Stimulated activated CD4-positive, alpha-beta T cell treated with anti-CD3 and anti-CD28 coated beads, Interleukin-15, amount 100 ng/mL, for 24 hours (primary cell): ENCODE measurements around the gene RGS6.
"Not testable (repeated sequence)": the region's sequence is repeated elsewhere in the genome, so short reads cannot be mapped to it uniquely, and the experiment has no call there.

Experiments used
- DNase-seq: peaks from one replicate; pipeline ENCODE4 v3.0.0-alpha.2; 2020

RGS6 gene

GRCh38 chr14:71932229-71932981 lies at the start of gene RGS6:
RGS6 (plus strand) TSS chr14:71932429.
- peak; percentile 48 for DNase-seq

- no peak for DNase-seq
Observed at GRCh38 chr14:71883094-71883493, 49.1 kb upstream of the RGS6 start.

- no peak for DNase-seq
Observed at GRCh38 chr14:71885301-71885700, 46.9 kb upstream of the RGS6 start.

- not testable (repeated sequence) for DNase-seq
Observed at GRCh38 chr14:71887802-71888201, 44.4 kb upstream of the RGS6 start.

GRCh38 chr14:71890541-71890940 lies 41.7 kb upstream of the RGS6 start:
- no peak for DNase-seq

- DNase-seq = no peak
Observed at GRCh38 chr14:71891185-71891584, 41.0 kb upstream of the RGS6 start.

- DNase-seq = no peak
Observed at GRCh38 chr14:71891970-71892369, 40.3 kb upstream of the RGS6 start.

GRCh38 chr14:71905031-71905430 lies 27.2 kb upstream of the RGS6 start:
- DNase-seq = no peak

- DNase-seq = no peak
Observed at GRCh38 chr14:71905860-71906259, 26.4 kb upstream of the RGS6 start.

- DNase-seq = no peak
Observed at GRCh38 chr14:71907793-71908515, 24.3 kb upstream of the RGS6 start.

- no peak for DNase-seq
Observed at GRCh38 chr14:71911669-71912068, 20.6 kb upstream of the RGS6 start.

GRCh38 chr14:71913342-71913741 lies 18.9 kb upstream of the RGS6 start:
- DNase-seq = no peak

GRCh38 chr14:71918955-71919354 lies 13.3 kb upstream of the RGS6 start:
- no peak for DNase-seq

GRCh38 chr14:71923513-71923912 lies 8.7 kb upstream of the RGS6 start:
- DNase-seq = no peak

- peak; percentile 22 for DNase-seq
Observed at GRCh38 chr14:71931492-71932228, 569 bp upstream of the RGS6 start.

- peak; percentile 20 for DNase-seq
Observed at GRCh38 chr14:71933001-71933587, 865 bp downstream of the RGS6 start.

- not testable (repeated sequence) for DNase-seq
Observed at GRCh38 chr14:71938273-71938672, 6.0 kb downstream of the RGS6 start.

- not testable (repeated sequence) for DNase-seq
Observed at GRCh38 chr14:71939344-71939743, 7.1 kb downstream of the RGS6 start.

- not testable (repeated sequence) for DNase-seq
Observed at GRCh38 chr14:71940500-71940899, 8.3 kb downstream of the RGS6 start.

- DNase-seq = not testable (repeated sequence)
Observed at GRCh38 chr14:71941616-71942015, 9.4 kb downstream of the RGS6 start.

GRCh38 chr14:71942904-71943694 lies 10.9 kb downstream of the RGS6 start:
- DNase-seq = no peak

GRCh38 chr14:71943695-71944018 lies 11.4 kb downstream of the RGS6 start:
- no peak for DNase-seq
